Right lobe of liver (tissue), 4 donors: ENCODE data around the gene ZNF597.

ENCODE experiments used
- POLR2A ChIP-seq: fragments of 450-650 bp; IDR thresholded peaks from one replicate; pipeline ENCODE4 v1.6.1; 2017; ENCODE audit warnings: antibody characterized with exemption, mild to moderate bottlenecking
- TF ChIP-seq, protein P1 (sequence below), 4 donors: fragments of 200-600 bp in 3 of 4; fragments of 450-650 bp in 1 of 4; IDR thresholded peaks; one replicate each; pipeline versions ENCODE4 v1.5.1 to v1.8.0; 2016 to 2022; ENCODE audit warnings: antibody characterized with exemption in 4 of 4, mild to moderate bottlenecking in 2 of 4
- donor health status: DM: no; HTN: no; CAD: no.
- donor health status: DM: no; HTN: no; CAD: no.
- donor health status: DM: no; HTN: yes; CAD: no.

DNA sequence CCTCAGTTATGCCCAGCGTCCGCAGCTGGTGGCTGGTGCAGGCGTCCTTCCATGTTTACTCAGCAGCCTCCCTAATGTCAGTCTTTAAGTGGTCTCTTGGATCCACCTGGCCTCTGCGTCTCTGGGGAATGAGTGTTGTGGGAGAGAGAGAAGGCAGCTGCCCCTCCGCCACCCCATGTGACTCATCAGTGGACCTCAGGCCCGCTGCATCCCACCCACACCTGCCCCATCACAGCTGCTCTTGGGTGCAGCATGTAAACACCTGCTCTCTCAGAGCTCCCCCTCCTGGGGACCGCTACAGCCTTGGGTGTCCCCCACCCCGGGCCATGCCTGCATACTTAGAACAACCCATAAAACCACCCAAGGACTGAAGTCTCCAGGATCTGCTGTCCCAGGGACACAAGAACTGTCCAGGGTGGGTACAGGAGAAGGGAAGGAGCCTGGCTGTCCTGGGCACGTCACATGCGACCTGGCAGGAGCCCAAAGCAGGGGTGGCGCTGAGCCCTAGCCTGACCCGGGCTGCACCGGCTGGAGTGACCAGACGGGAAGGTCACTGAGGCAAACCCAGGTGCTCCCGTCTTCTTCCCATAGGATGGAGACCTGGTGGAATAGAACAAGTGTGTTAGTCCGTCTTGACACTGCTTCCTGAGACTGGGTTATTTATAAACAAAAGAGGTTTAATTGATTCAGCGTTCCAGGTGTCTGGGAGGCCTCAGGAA is 47.8 kb upstream of the ZNF597 start:
- TF ChIP-seq, protein P1, sequence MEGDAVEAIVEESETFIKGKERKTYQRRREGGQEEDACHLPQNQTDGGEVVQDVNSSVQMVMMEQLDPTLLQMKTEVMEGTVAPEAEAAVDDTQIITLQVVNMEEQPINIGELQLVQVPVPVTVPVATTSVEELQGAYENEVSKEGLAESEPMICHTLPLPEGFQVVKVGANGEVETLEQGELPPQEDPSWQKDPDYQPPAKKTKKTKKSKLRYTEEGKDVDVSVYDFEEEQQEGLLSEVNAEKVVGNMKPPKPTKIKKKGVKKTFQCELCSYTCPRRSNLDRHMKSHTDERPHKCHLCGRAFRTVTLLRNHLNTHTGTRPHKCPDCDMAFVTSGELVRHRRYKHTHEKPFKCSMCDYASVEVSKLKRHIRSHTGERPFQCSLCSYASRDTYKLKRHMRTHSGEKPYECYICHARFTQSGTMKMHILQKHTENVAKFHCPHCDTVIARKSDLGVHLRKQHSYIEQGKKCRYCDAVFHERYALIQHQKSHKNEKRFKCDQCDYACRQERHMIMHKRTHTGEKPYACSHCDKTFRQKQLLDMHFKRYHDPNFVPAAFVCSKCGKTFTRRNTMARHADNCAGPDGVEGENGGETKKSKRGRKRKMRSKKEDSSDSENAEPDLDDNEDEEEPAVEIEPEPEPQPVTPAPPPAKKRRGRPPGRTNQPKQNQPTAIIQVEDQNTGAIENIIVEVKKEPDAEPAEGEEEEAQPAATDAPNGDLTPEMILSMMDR (IDR thresholded peaks at IDR 0.05) = peak; percentile 2 to 33 (median 24)
- no peak for TF ChIP-seq POLR2A
